ENCODE results near the gene CCDC182.

- no peak for TF ChIP-seq CTCF (conservative IDR thresholded peaks at IDR 0.05; ENCODE audit: low read depth in 2 of 2)
- TF ChIP-seq NANOG (IDR thresholded peaks at IDR 0.05; ENCODE audit: borderline replicate concordance), result no peak
- no peak for TF ChIP-seq JUNB (IDR thresholded peaks at IDR 0.05; ENCODE audit: unreplicated experiment)
- TF ChIP-seq CREB1 (CRISPR knock-in tag; IDR thresholded peaks at IDR 0.05; ENCODE audit: low read depth), result no peak
- TF ChIP-seq EZH2 (IDR thresholded peaks at IDR 0.05; ENCODE audit: low read depth, unreplicated experiment), result no peak
- no peak for TF ChIP-seq EZH2phosphoT487 (IDR thresholded peaks at IDR 0.05; ENCODE audit: unreplicated experiment)
- TF ChIP-seq REST (IDR thresholded peaks at IDR 0.05; ENCODE audit: unreplicated experiment), result no peak
- TF ChIP-seq POLR2AphosphoS5 (IDR thresholded peaks at IDR 0.05; ENCODE audit: low read depth), result no peak
- TF ChIP-seq ZNF462 (CRISPR knock-in tag; IDR thresholded peaks at IDR 0.05), result no peak
- no peak for TF ChIP-seq ZNF114 (CRISPR knock-in tag; IDR thresholded peaks at IDR 0.05)
- TF ChIP-seq STAT1 (IDR thresholded peaks at IDR 0.05; ENCODE audit: unreplicated experiment), result no peak
- TF ChIP-seq ETS1 (IDR thresholded peaks at IDR 0.05), result no peak
- no peak for TF ChIP-seq ZNF331 (CRISPR knock-in tag; IDR thresholded peaks at IDR 0.05; ENCODE audit: low read depth)
These were observed 37.0 kb upstream of the CCDC182 start for GRCh38 chr17:57782062-57782490.
